HG02678 (cell line): ENCODE data around the gene CDC6.
A peak's percentile ranks its signal among the peaks of the same experiment; 100 is the strongest.

ENCODE experiments used
- ATAC-seq: cut with Tn5 transposase; IDR thresholded peaks from one replicate; pipeline ENCODE4 v1.9.1; 2021; ENCODE audit warnings: mild to moderate bottlenecking, moderate library complexity; ENCODE audit not compliant: unreplicated experiment

Gene CDC6

GRCh38 chr17:40309949-40310510 lies 22.4 kb downstream of the CDC6 start:
- ATAC-seq = no peak

- no peak for ATAC-seq
Measured at GRCh38 chr17:40310882-40311391, 23.3 kb downstream of the CDC6 start.

- no peak for ATAC-seq
Measured at GRCh38 chr17:40311575-40311974, 23.9 kb downstream of the CDC6 start.

- no peak for ATAC-seq
Measured at GRCh38 chr17:40312131-40312731, 24.6 kb downstream of the CDC6 start.

- no peak for ATAC-seq
Measured at GRCh38 chr17:40312893-40313667, 25.4 kb downstream of the CDC6 start.

GRCh38 chr17:40313668-40314583 lies 26.2 kb downstream of the CDC6 start:
- no peak for ATAC-seq

GRCh38 chr17:40314584-40314956 lies 26.9 kb downstream of the CDC6 start:
- no peak for ATAC-seq

GRCh38 chr17:40315206-40315605 lies 27.5 kb downstream of the CDC6 start:
- ATAC-seq = no peak

- no peak for ATAC-seq
Measured at GRCh38 chr17:40315678-40316570, 28.2 kb downstream of the CDC6 start.

- ATAC-seq = no peak
Measured at GRCh38 chr17:40316571-40317344, 29.1 kb downstream of the CDC6 start.

GRCh38 chr17:40317345-40317873 lies 29.7 kb downstream of the CDC6 start:
- no peak for ATAC-seq

- ATAC-seq = peak; percentile 68
Measured at GRCh38 chr17:40317880-40318829, 30.5 kb downstream of the CDC6 start.

- no peak for ATAC-seq
Measured at GRCh38 chr17:40318830-40319391, 31.2 kb downstream of the CDC6 start.

GRCh38 chr17:40319651-40320540 lies 32.2 kb downstream of the CDC6 start:
- no peak for ATAC-seq

- no peak for ATAC-seq
Measured at GRCh38 chr17:40320756-40321523, 33.3 kb downstream of the CDC6 start.

- no peak for ATAC-seq
Measured at GRCh38 chr17:40321524-40321929, 33.8 kb downstream of the CDC6 start.
